Trophoblast cell (in vitro differentiated cells and primary cell): ENCODE measurements around the gene PCK1.

Experiments used
- DNase-seq, 2 donors: peaks; one replicate each; pipeline ENCODE4 v3.0.0-alpha.2; 2016
- H2AFZ ChIP-seq: 2 replicates; pipeline ENCODE4 v1.6.1; 2013; ENCODE audit warnings: low read length, moderate library complexity, mild to moderate bottlenecking; ENCODE audit not compliant: insufficient read depth, poor library complexity
- H2AK5ac ChIP-seq: 2 replicates; pipeline ENCODE4 v1.6.1; 2013; ENCODE audit warnings: mild to moderate bottlenecking, low read length
- H2BK120ac ChIP-seq: 2 replicates; pipeline ENCODE4 v1.6.1; 2013; ENCODE audit warnings: low read length, mild to moderate bottlenecking, moderate library complexity; ENCODE audit not compliant: insufficient read depth, poor library complexity
- H2BK12ac ChIP-seq: 2 replicates; pipeline ENCODE4 v1.6.1; 2013; ENCODE audit warnings: mild to moderate bottlenecking, low read length, moderate library complexity
- H2BK5ac ChIP-seq: 2 replicates; pipeline ENCODE4 v1.6.1; 2013; ENCODE audit warnings: low read length, low read depth, moderate library complexity, mild to moderate bottlenecking; ENCODE audit not compliant: poor library complexity
- H3K14ac ChIP-seq: 2 replicates; pipeline ENCODE4 v1.6.1; 2013; ENCODE audit warnings: mild to moderate bottlenecking, low read length
- H3K18ac ChIP-seq: 2 replicates; pipeline ENCODE4 v1.6.1; 2013; ENCODE audit warnings: mild to moderate bottlenecking, low read length
- H3K23ac ChIP-seq: 2 replicates; pipeline ENCODE4 v1.6.1; 2013; ENCODE audit warnings: low read length
- H3K27ac ChIP-seq: 2 replicates; pipeline ENCODE4 v1.5.1; 2013; ENCODE audit warnings: low read depth, mild to moderate bottlenecking, inconsistent platforms, low read length, moderate library complexity
- H3K27me3 ChIP-seq: 2 replicates; pipeline ENCODE4 v1.6.1; 2013; ENCODE audit warnings: inconsistent platforms, mild to moderate bottlenecking, low read length, moderate library complexity; ENCODE audit not compliant: insufficient read depth
- H3K36me3 ChIP-seq, 2 experiments: 1 replicate in 1 of 2; 2 replicates in 1 of 2; pipeline ENCODE4 v1.6.1; 2013; ENCODE audit warnings: low read length in 2 of 2, mild to moderate bottlenecking in 2 of 2, moderate library complexity in 1 of 2; ENCODE audit not compliant: insufficient read depth in 2 of 2, control insufficient read depth in 1 of 2
- H3K4ac ChIP-seq: 2 replicates; pipeline ENCODE4 v1.6.1; 2013; ENCODE audit warnings: low read depth, mild to moderate bottlenecking, low read length, moderate library complexity
- H3K4me1 ChIP-seq, 2 experiments: 1 replicate in 1 of 2; 2 replicates in 1 of 2; pipeline ENCODE4 v1.6.1; 2013; ENCODE audit warnings: low read length in 2 of 2, mild to moderate bottlenecking in 2 of 2, moderate library complexity in 1 of 2; ENCODE audit not compliant: insufficient read depth in 2 of 2, control insufficient read depth in 1 of 2
- H3K4me2 ChIP-seq: 2 replicates; pipeline ENCODE4 v1.6.1; 2013; ENCODE audit warnings: inconsistent platforms, mild to moderate bottlenecking, low read length, moderate library complexity
- H3K4me3 ChIP-seq: 2 replicates; pipeline ENCODE4 v1.5.1; 2013; ENCODE audit warnings: mild to moderate bottlenecking, low read depth, low read length, inconsistent platforms
- H3K79me1 ChIP-seq: one replicate; pipeline ENCODE4 v1.6.1; 2013; ENCODE audit warnings: low read length
- H3K79me2 ChIP-seq: 2 replicates; pipeline ENCODE4 v1.6.1; 2013; ENCODE audit warnings: low read length, mild to moderate bottlenecking; ENCODE audit not compliant: control insufficient read depth, insufficient read depth, poor library complexity
- H3K9ac ChIP-seq: 2 replicates; pipeline ENCODE4 v1.6.1; 2013; ENCODE audit warnings: mild to moderate bottlenecking, low read length
- H3K9me3 ChIP-seq: 2 replicates; pipeline ENCODE4 v1.6.1; 2013; ENCODE audit warnings: low read depth, mild to moderate bottlenecking, control low read depth, inconsistent platforms, low read length; ENCODE audit not compliant: insufficient read depth
- H4K12ac ChIP-seq: 2 replicates; pipeline ENCODE4 v1.6.1; 2013; ENCODE audit warnings: low read depth, mild to moderate bottlenecking, low read length, moderate library complexity
- H4K8ac ChIP-seq: 2 replicates; pipeline ENCODE4 v1.6.1; 2013; ENCODE audit warnings: low read depth, mild to moderate bottlenecking, low read length, moderate library complexity
- H4K91ac ChIP-seq: one replicate; pipeline ENCODE4 v1.6.1; 2013; ENCODE audit warnings: low read depth, mild to moderate bottlenecking, low read length, moderate library complexity
- WGBS: extraction: QIAGEN DNeasy Blood & Tissue Kit; methylation state at CpG from one replicate; pipeline ENCODE4 v1.1.7; 2013; ENCODE audit warnings: missing lambda C conversion rate; ENCODE audit not compliant: insufficient read length, insufficient coverage; ENCODE audit errors: extremely low coverage; 5-methylcytosine and 5-hydroxymethylcytosine counted together

Gene PCK1

DNA sequence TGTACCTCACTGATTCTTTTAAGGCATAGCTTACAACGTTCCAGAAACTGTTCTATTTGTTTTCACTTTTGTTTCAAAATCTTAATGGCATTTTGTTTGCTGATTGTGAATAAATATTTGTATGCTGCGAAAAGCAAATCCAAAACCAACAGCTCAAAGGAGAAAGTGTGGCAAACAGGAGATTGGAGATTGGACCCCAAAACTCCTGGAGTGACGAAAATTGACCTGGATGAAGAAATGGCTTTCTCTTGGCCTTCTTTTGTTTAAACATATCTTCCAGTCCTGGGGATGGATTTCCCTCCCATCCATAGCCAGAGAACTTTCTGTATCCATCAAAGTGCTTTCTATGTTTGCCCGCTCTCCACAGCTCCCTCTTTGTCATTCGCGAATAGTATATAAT is 33.2 kb upstream of the PCK1 start:
- H3K4me3 ChIP-seq, result no peak overlapping the region
- H3K18ac ChIP-seq, result no peak overlapping the region
- H2AFZ ChIP-seq, result no peak overlapping the region
- H4K91ac ChIP-seq, result no peak overlapping the region
- no peak overlapping the region for H2BK5ac ChIP-seq
- H3K4ac ChIP-seq, result no peak overlapping the region
- H3K79me1 ChIP-seq, result no peaks in the 10 kb centered on the region
- H3K27me3 ChIP-seq, result no peaks in the 10 kb centered on the region
- no peak overlapping the region for H3K9ac ChIP-seq
- no peaks in the 10 kb centered on the region for H3K4me1 ChIP-seq
- no peak overlapping the region for H3K23ac ChIP-seq
- H2BK12ac ChIP-seq, result no peak overlapping the region
- H2AK5ac ChIP-seq, result no peak overlapping the region
- DNase-seq, result no peak
- H3K36me3 ChIP-seq, result no peaks in the 10 kb centered on the region
- no peak overlapping the region for H3K14ac ChIP-seq
- H3K27ac ChIP-seq, result no peak overlapping the region
- no peak overlapping the region for H4K8ac ChIP-seq
- no peaks in the 10 kb centered on the region for H3K9me3 ChIP-seq
- no peak overlapping the region for H4K12ac ChIP-seq
- no peaks in the 10 kb centered on the region for H3K79me2 ChIP-seq
- no CpG with 5 or more reads among the region's 6 CpGs for WGBS
- H2BK120ac ChIP-seq, result no peak overlapping the region
- no peak overlapping the region for H3K4me2 ChIP-seq

DNA sequence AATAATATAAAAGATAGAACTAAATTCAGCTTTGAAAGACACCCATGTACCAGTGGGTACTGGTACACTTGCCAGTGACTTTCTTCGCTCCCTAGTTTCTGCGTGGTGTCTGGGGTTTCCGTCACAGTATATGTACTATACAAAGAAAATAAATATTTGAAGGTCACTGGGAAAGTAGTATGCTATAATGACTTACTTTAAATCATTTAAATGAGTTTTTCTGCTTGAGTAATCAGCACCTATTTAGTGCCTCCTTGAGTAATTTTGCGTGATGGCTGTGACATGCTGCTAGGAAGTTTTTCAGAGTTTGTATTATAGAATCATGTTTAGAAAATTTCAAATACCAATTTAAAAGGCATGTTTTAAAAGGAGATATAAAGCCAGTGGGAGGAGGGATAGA is 32.8 kb upstream of the PCK1 start:
- no CpG with 5 or more reads among the region's 4 CpGs for WGBS
- H3K79me1 ChIP-seq, result no peaks in the 10 kb centered on the region

DNA sequence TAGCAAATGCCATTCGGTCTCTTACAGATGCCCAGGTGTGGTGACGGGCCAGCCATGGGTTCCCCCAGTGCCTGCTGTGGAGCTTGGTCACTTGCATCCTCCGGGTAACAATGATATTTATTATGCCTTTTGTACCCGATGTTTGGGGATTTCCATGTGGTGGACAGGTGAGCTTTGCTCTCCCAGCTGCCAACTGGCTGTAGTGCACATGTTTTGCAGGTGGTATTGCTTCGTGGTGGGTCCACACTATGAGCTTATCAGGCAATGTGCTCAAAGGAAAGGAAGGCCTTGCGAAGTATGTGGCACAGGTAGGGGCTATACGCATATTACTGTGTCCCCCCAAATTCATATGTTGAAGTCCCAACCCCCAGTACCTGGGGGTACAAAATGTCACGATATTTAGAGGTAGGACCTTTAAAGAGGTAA is 31.7 kb upstream of the PCK1 start:
- no peak overlapping the region for H3K4ac ChIP-seq
- no peak overlapping the region for H3K18ac ChIP-seq
- H3K14ac ChIP-seq, result no peak overlapping the region
- H2BK120ac ChIP-seq, result no peak overlapping the region
- no peak overlapping the region for H2BK12ac ChIP-seq
- H4K91ac ChIP-seq, result no peak overlapping the region
- H3K9ac ChIP-seq, result peak overlapping the region; percentile 18
- H3K27ac ChIP-seq, result no peak overlapping the region
- no peak overlapping the region for H2BK5ac ChIP-seq
- no CpG with 5 or more reads among the region's 8 CpGs for WGBS
- no peak overlapping the region for H3K4me2 ChIP-seq
- H3K27me3 ChIP-seq, result no peaks in the 10 kb centered on the region
- no peak for DNase-seq
- H2AK5ac ChIP-seq, result no peak overlapping the region
- no peak overlapping the region for H2AFZ ChIP-seq
- H4K8ac ChIP-seq, result no peak overlapping the region
- H3K36me3 ChIP-seq, result no peaks in the 10 kb centered on the region
- no peak overlapping the region for H4K12ac ChIP-seq
- H3K4me3 ChIP-seq, result no peak overlapping the region
- H3K23ac ChIP-seq, result no peak overlapping the region
- no peaks in the 10 kb centered on the region for H3K9me3 ChIP-seq
- no peaks in the 10 kb centered on the region for H3K4me1 ChIP-seq
- H3K79me2 ChIP-seq, result no peaks in the 10 kb centered on the region
- H3K79me1 ChIP-seq, result no peaks in the 10 kb centered on the region

More for the DNA sequence above, 32.8 kb upstream of the PCK1 start:
- Histone ChIP-seq H4K12ac (no peak overlapping the region), H2BK12ac (no peak overlapping the region), H2BK5ac (no peak overlapping the region), H3K4me2 (no peak overlapping the region), H4K8ac (no peak overlapping the region), H3K23ac (no peak overlapping the region), H3K27ac (no peak overlapping the region), H3K79me2 (no peaks in the 10 kb centered on the region), H3K18ac (no peak overlapping the region), H3K36me3 (no peaks in the 10 kb centered on the region), H3K27me3 (no peaks in the 10 kb centered on the region), H3K4me3 (no peak overlapping the region), H2BK120ac (no peak overlapping the region), H2AK5ac (no peak overlapping the region), H3K9me3 (no peaks in the 10 kb centered on the region), H3K14ac (no peak overlapping the region), H3K9ac (no peak overlapping the region), H3K4ac (no peak overlapping the region), H4K91ac (no peak overlapping the region), H2AFZ (no peak overlapping the region), H3K4me1 (no peaks in the 10 kb centered on the region)
- no peak for DNase-seq

DNA sequence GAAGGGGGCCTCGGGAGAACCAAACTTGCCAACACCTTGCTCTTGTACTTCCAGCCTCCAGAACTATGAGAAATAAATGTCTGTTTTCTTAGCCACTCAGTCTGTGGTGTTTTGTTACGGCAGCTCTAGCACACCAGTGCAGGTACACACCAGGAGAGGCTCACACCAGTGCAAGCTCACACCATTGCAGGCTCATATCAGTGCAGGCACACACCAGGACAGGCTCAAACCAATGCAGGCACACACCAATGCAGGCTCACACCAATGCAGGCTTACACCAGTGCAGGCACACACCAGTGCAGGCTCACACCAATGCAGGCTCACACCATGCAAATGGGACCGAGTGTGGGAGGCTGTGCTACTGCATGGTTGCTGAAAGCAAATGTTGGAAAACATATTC is 31.1 kb upstream of the PCK1 start:
- no CpG with 5 or more reads among the region's 3 CpGs for WGBS
- DNase-seq, result no peak
- Histone ChIP-seq H3K27ac (no peak overlapping the region), H2AFZ (no peak overlapping the region), H3K4ac (no peak overlapping the region), H4K91ac (no peak overlapping the region), H3K14ac (no peak overlapping the region), H2BK5ac (no peak overlapping the region), H3K18ac (no peak overlapping the region), H3K4me3 (no peak overlapping the region), H3K9ac (no peak overlapping the region), H2BK12ac (no peak overlapping the region), H4K8ac (no peak overlapping the region), H3K23ac (no peak overlapping the region), H4K12ac (no peak overlapping the region), H3K4me1 (no peaks in the 10 kb centered on the region), H3K4me2 (no peak overlapping the region), H3K79me2 (no peaks in the 10 kb centered on the region), H3K79me1 (no peaks in the 10 kb centered on the region), H3K9me3 (no peaks in the 10 kb centered on the region), H3K27me3 (no peaks in the 10 kb centered on the region), H2BK120ac (no peak overlapping the region), H2AK5ac (no peak overlapping the region), H3K36me3 (no peaks in the 10 kb centered on the region)
